Measurements from ENCODE around the gene CERK.
"Not testable (repeated sequence)": the region's sequence is repeated elsewhere in the genome, so short reads cannot be mapped to it uniquely, and the experiment has no call there.

The CERK gene

GRCh38 chr22:46748206-46748907, 10.3 kb upstream of the CERK start:
- no peak for DNase-seq

- no peak for DNase-seq
Observed at GRCh38 chr22:46747646-46748045, 9.6 kb upstream of the CERK start.

- no peak for DNase-seq
Observed at GRCh38 chr22:46746620-46747019, 8.6 kb upstream of the CERK start.

GRCh38 chr22:46746192-46746591, 8.1 kb upstream of the CERK start:
- DNase-seq, result no peak

- no peak for DNase-seq
Observed at GRCh38 chr22:46744581-46744980, 6.5 kb upstream of the CERK start.

GRCh38 chr22:46742576-46743221, 4.6 kb upstream of the CERK start:
- DNase-seq, result peak; percentile 53

GRCh38 chr22:46741974-46742519, 4.0 kb upstream of the CERK start:
- DNase-seq, result no peak

GRCh38 chr22:46740910-46741780, 3.1 kb upstream of the CERK start:
- DNase-seq, result no peak

GRCh38 chr22:46739094-46739870, 1.2 kb upstream of the CERK start:
- no peak for DNase-seq

GRCh38 chr22:46738647-46739093, 618 bp upstream of the CERK start:
- DNase-seq, result no peak

DNA sequence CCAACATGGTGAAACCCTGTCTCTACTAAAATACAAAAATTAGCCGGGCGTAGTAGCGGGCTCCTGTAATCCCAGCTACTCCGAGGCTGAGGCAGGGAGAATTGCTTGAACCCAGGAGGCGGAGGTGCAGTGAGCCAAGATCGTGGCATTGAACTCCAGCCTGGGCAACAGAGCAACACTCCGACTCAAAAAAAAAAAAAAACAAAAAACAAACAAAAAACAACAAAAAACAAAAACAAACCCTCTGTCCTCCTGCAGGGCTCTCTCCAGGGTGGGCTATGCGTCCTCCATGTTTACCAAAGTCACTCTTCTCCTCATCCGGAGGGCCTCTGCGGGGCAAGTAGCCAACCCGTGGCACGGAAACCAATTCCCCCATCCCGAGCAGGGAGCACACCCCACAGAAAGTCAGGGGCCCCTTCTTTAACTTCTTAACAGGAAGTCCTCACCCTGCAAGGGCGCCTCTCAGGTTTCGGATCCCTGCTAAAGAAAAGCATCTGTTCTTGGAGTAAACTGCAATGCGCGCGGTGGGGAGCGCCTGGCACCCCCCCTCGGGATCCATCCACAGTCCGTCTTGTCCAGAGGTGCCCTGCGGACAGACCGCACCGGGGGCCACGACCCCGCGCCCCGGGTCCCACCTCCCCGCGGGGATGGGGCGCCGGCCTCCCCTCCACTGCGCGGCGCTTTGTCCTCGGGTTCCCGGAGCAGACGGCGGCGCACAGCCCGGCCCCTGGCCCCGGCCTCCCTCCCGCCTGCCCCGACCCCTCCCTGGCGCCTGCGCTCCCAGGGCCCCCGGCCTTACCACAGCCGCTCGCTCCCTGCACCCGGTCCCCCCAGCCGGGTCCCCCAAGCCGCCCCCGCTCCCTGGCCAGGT, 712 bp downstream of the CERK start:
- DNase-seq, result no peak

GRCh38 chr22:46736705-46737104, 1.3 kb downstream of the CERK start:
- no peak for DNase-seq

- DNase-seq, result no peak
Observed at GRCh38 chr22:46735747-46736608, 2.1 kb downstream of the CERK start.

GRCh38 chr22:46734830-46735453, 3.1 kb downstream of the CERK start:
- DNase-seq, result peak; percentile 49

DNA sequence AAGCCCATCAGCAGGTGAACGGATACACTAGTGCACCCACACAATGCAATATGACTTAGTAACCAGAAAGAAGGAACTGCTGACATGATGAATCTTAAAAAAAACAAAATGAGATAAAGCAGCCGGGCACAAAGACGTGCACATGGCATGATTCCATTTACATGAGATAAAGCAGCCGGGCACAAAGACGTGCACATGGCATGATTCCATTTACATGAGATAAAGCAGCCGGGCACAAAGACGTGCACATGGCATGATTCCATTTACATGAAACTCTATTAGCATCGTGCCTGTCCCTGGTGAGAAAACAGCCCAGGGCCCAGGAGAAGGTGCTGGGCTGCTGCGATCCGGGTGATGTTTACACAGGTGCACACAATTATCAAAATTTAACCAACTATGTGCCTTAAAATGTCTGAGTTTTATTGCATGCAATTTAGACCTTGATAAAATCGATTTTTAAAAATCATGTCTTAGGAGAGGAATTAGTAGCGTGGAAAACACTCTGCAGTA, 3.8 kb downstream of the CERK start:
- not testable (repeated sequence) for DNase-seq

GRCh38 chr22:46732513-46732912, 5.5 kb downstream of the CERK start:
- no peak for DNase-seq

- no peak for DNase-seq
Observed at GRCh38 chr22:46732041-46732379, 6.0 kb downstream of the CERK start.

GRCh38 chr22:46731246-46732040, 6.6 kb downstream of the CERK start:
- no peak for DNase-seq
